ENCODE measurements around the gene ADCY2. TPM values are rescaled to one million over a fixed set of nuclear protein-coding genes. Genes with fewer than 3 reads are reported as not detected.

Gene ADCY2
- total RNA-seq, 1 donor from 2014 or later = 4.5 TPM

- Mint-ChIP-seq H3K4me1 (ENCODE audit: low read depth) (no peaks in the 10 kb centered on the region), H3K27ac (no peak overlapping the region), H3K27me3 (peaks cover 32% of the 10 kb centered on the region), H3K9me3 (ENCODE audit: low read depth) (peaks cover 6% of the 10 kb centered on the region), H3K4me3 (ENCODE audit: low read depth) (no peak overlapping the region), H3K36me3 (ENCODE audit: insufficient read depth) (no peaks in the 10 kb centered on the region)
- DNase-seq (ENCODE audit: low spot score, unreplicated experiment) = no peak
- no peak for TF ChIP-seq CTCF (IDR thresholded peaks at IDR 0.05; ENCODE audit: unreplicated experiment)
Measured at GRCh38 chr5:7437836-7438235, 41.9 kb downstream of the ADCY2 start.

- no peak overlapping the region for H3K27ac Mint-ChIP-seq
- no peak overlapping the region for H3K4me3 Mint-ChIP-seq (ENCODE audit: low read depth)
- peaks cover 64% of the 10 kb centered on the region for H3K27me3 Mint-ChIP-seq
- H3K36me3 Mint-ChIP-seq (ENCODE audit: insufficient read depth) = no peaks in the 10 kb centered on the region
- no peaks in the 10 kb centered on the region for H3K4me1 Mint-ChIP-seq (ENCODE audit: low read depth)
- TF ChIP-seq CTCF (IDR thresholded peaks at IDR 0.05; ENCODE audit: unreplicated experiment) = no peak
- no peak for DNase-seq (ENCODE audit: low spot score, unreplicated experiment)
- no peaks in the 10 kb centered on the region for H3K9me3 Mint-ChIP-seq (ENCODE audit: low read depth)
Measured at GRCh38 chr5:7445068-7445467, 49.1 kb downstream of the ADCY2 start.

GRCh38 chr5:7445831-7446230 lies 49.9 kb downstream of the ADCY2 start:
- H3K4me1 Mint-ChIP-seq (ENCODE audit: low read depth) = no peaks in the 10 kb centered on the region
- H3K27me3 Mint-ChIP-seq = peaks cover 63% of the 10 kb centered on the region
- no peak overlapping the region for H3K4me3 Mint-ChIP-seq (ENCODE audit: low read depth)
- no peak for TF ChIP-seq CTCF (IDR thresholded peaks at IDR 0.05; ENCODE audit: unreplicated experiment)
- no peak for DNase-seq (ENCODE audit: low spot score, unreplicated experiment)
- H3K36me3 Mint-ChIP-seq (ENCODE audit: insufficient read depth) = no peaks in the 10 kb centered on the region
- no peak overlapping the region for H3K27ac Mint-ChIP-seq
- H3K9me3 Mint-ChIP-seq (ENCODE audit: low read depth) = no peaks in the 10 kb centered on the region

- Mint-ChIP-seq H3K9me3 (ENCODE audit: low read depth) (no peaks in the 10 kb centered on the region), H3K4me1 (ENCODE audit: low read depth) (no peaks in the 10 kb centered on the region), H3K36me3 (ENCODE audit: insufficient read depth) (no peaks in the 10 kb centered on the region), H3K27ac (no peak overlapping the region), H3K27me3 (peaks cover 64% of the 10 kb centered on the region), H3K4me3 (ENCODE audit: low read depth) (no peak overlapping the region)
- TF ChIP-seq CTCF (IDR thresholded peaks at IDR 0.05; ENCODE audit: unreplicated experiment) = no peak
- DNase-seq (ENCODE audit: low spot score, unreplicated experiment) = no peak
Measured at GRCh38 chr5:7446913-7447312, 51.0 kb downstream of the ADCY2 start.

- Mint-ChIP-seq H3K9me3 (ENCODE audit: low read depth) (peaks cover 3% of the 10 kb centered on the region), H3K4me3 (ENCODE audit: low read depth) (no peak overlapping the region), H3K36me3 (ENCODE audit: insufficient read depth) (peaks cover 2% of the 10 kb centered on the region), H3K4me1 (ENCODE audit: low read depth) (peaks cover 7% of the 10 kb centered on the region), H3K27me3 (peaks cover 74% of the 10 kb centered on the region), H3K27ac (no peak overlapping the region)
- DNase-seq (ENCODE audit: low spot score, unreplicated experiment) = no peak
- no peak for TF ChIP-seq CTCF (IDR thresholded peaks at IDR 0.05; ENCODE audit: unreplicated experiment)
Measured at GRCh38 chr5:7453947-7454346, 58.0 kb downstream of the ADCY2 start.
